Measurements from ENCODE around the gene FILIP1L. TPM values are rescaled to one million over a fixed set of nuclear protein-coding genes. Genes with fewer than 3 reads are reported as not detected.

Gene FILIP1L
- total and polyA plus RNA-seq, 2 of the 13 experiments (the other 11 are each of a cell fraction or from before 2014, with no cell fraction given) = 8.1 to 187 TPM

GRCh38 chr3:99873269-99874102, 240.8 kb downstream of the FILIP1L start:
- Histone ChIP-seq H3K79me2 (ENCODE audit: insufficient read depth, low read length) (peaks cover 84% of the 10 kb centered on the region), H3K27me3 (ENCODE audit: control insufficient read depth in 1 of 2, insufficient read depth in 2 of 2, low read length in 2 of 2) (no peaks in the 10 kb centered on the region; a peak in 1 of 5 replicates), H3K36me3 (replicated peaks in 1 of 2; ENCODE audit: control insufficient read depth in 1 of 2, insufficient read depth in 2 of 2, low read length in 2 of 2) (peaks cover 13 to 31% of the 10 kb centered on the region in 2 experiments), H2AFZ (ENCODE audit: low read length) (no peak overlapping the region), H3K9ac (ENCODE audit: insufficient read depth, low read depth, low read length) (peak overlapping the region; percentile 99), H3K4me1 (ENCODE audit: insufficient read depth, low read length) (peaks cover 66% of the 10 kb centered on the region), H3K9me3 (ENCODE audit: low read length) (no peaks in the 10 kb centered on the region), H4K20me1 (ENCODE audit: insufficient read depth, low read length) (peaks cover 51% of the 10 kb centered on the region), H3K4me2 (ENCODE audit: low read depth, low read length) (peak overlapping the region; percentile 92), H3K4me3 (replicated peaks in 1 of 3; ENCODE audit: insufficient read depth in 1 of 3, low read depth in 2 of 3, low read length in 3 of 3) (peak overlapping the region; percentile 73 to 92 (median 83)), H3K27ac (ENCODE audit: extremely low read length, insufficient read depth, low read length) (peak overlapping the region; percentile 86)
- DNase-seq (ENCODE audit: low spot score) = no peak
- no TSS peak for BruUV-seq (replicated peaks)
- intact Hi-C loops (cut with micrococcal nuclease; ENCODE audit: unreplicated experiment) (no loop called here), in situ Hi-C loops (cut with HindIII; ENCODE audit: extremely low pct_ligation_motif_present, low pct_unique_long_range_greater_than_20kb) (loop anchor here (10.0 kb wide), 1 partner anchor 171 kb away; no protein-coding TSS in a partner anchor)
- no peak for ATAC-seq
- ChIA-PET CTCF (ENCODE audit: low intra/inter-chr PET ratio, low total read pairs) (no interaction called here), POLR2A (no interaction called here)
- FAIRE-seq = no peak
- 15% methylated on average over 2 of the region's 2 CpGs for WGBS (ENCODE audit: low lambda C conversion rate)
- no peak for TF ChIP-seq ZNF580 (CRISPR knock-in tag; IDR thresholded peaks at IDR 0.05; ENCODE audit: borderline replicate concordance, low read depth)
- TF ChIP-seq CREM (IDR thresholded peaks at IDR 0.05) = no peak
- no peak for TF ChIP-seq CREM (CRISPR knock-in tag; IDR thresholded peaks at IDR 0.05)
- no peak for TF ChIP-seq EHMT2 (IDR thresholded peaks at IDR 0.05; ENCODE audit: borderline replicate concordance, low read depth, low read length)
- no peak for TF ChIP-seq DMAP1 (CRISPR knock-in tag; IDR thresholded peaks at IDR 0.05)
- no peak for TF ChIP-seq DPF2 (CRISPR knock-in tag; IDR thresholded peaks at IDR 0.05; ENCODE audit: borderline replicate concordance, low read depth)
- TF ChIP-seq RBFOX2 (IDR thresholded peaks at IDR 0.05; ENCODE audit: low read depth, low read length) = peak; percentile 48; the same call in 1 of the 2 replicates
- TF ChIP-seq TCF7 (IDR thresholded peaks at IDR 0.05; ENCODE audit: low read depth) = no peak
- TF ChIP-seq RFX5 (IDR thresholded peaks at IDR 0.05; ENCODE audit: low read depth, low read length) = no peak
- TF ChIP-seq CBFB (CRISPR knock-in tag; IDR thresholded peaks at IDR 0.05) = no peak
- TF ChIP-seq ZXDC (CRISPR knock-in tag; IDR thresholded peaks at IDR 0.05) = no peak
- no peak for TF ChIP-seq FOXA1 (IDR thresholded peaks at IDR 0.05)
- no peak for TF ChIP-seq FOXA1 (CRISPR knock-in tag; IDR thresholded peaks at IDR 0.05)
- no peak for TF ChIP-seq EED (CRISPR knock-in tag; IDR thresholded peaks at IDR 0.05)
- no peak for TF ChIP-seq ZNF503 (CRISPR knock-in tag; IDR thresholded peaks at IDR 0.05)
- peak; percentile 33; the same call in 1 of the 2 replicates for TF ChIP-seq POLR2G (IDR thresholded peaks at IDR 0.05; ENCODE audit: low read depth, low read length)
- peak in 1 of 2 experiments; percentile 17; a peak in 1 of 4 replicates for TF ChIP-seq KLF16 (CRISPR knock-in tag; IDR thresholded peaks at IDR 0.05)

Measured in HepG2 (cell line).